B cell (primary cell): ENCODE data around the gene FAM222A. TPM values are rescaled to one million over a fixed set of nuclear protein-coding genes. Genes with fewer than 3 reads are reported as not detected.

ENCODE experiments used
- ATAC-seq: fragments of 200-7000 bp; cut with Tn5 transposase; one replicate; pipeline ENCODE4 v1.10.0; 2021; ENCODE audit warnings: low read depth, mild to moderate bottlenecking, moderate number of reproducible peaks, moderate library complexity
- CTCF ChIA-PET: fragments of 350-600 bp; sonication (Branson Sonifier 250); formaldehyde crosslinking; loops from one replicate; lab custom pipeline; 2021; ENCODE audit warnings: antibody characterized with exemption, inconsistent platforms; lab: Charles Lee
- POLR2A ChIA-PET: fragments of 350-600 bp; sonication (Branson Sonifier 250); formaldehyde crosslinking; loops from one replicate; lab custom pipeline; 2021; ENCODE audit warnings: antibody characterized with exemption; lab: Charles Lee
- DNase-seq: peaks from one replicate; pipeline ENCODE4 v3.0.0; 2013
- H2AFZ ChIP-seq: 2 replicates; pipeline ENCODE4 v1.6.1; 2012; ENCODE audit warnings: mild to moderate bottlenecking, low read depth, low read length; ENCODE audit not compliant: insufficient read depth, poor library complexity, severe bottlenecking
- H3K27ac ChIP-seq, 2 donors: 1 replicate in 1 of 2; 2 replicates in 1 of 2; pipeline ENCODE4 v1.5.1; 2012 to 2013; ENCODE audit warnings: low read length in 2 of 2, mild to moderate bottlenecking in 2 of 2, moderate library complexity in 1 of 2
- H3K27me3 ChIP-seq, 4 experiments: fragments of 200-600 bp in 1 of 4; sonication (generic) in 1 of 4; replicated peaks in 1 of 4; 1 replicate in 2 of 4; 2 replicates in 2 of 4; pipeline versions ENCODE4 v1.6.1 to v1.7.0; 2013 to 2016; ENCODE audit warnings: low read length in 3 of 4, mild to moderate bottlenecking in 2 of 4, mixed read lengths in 1 of 4, moderate library complexity in 1 of 4; ENCODE audit not compliant: insufficient read depth in 4 of 4, control insufficient read depth in 3 of 4; ENCODE audit errors: control extremely low read depth in 1 of 4
- H3K36me3 ChIP-seq, 2 experiments: replicated peaks in 1 of 2; 1 replicate in 1 of 2; 2 replicates in 1 of 2; pipeline versions ENCODE4 v1.6.1 to v1.7.1; 2013; ENCODE audit warnings: low read length in 1 of 2; ENCODE audit not compliant: insufficient read depth in 2 of 2, control insufficient read depth in 1 of 2; ENCODE audit errors: control extremely low read depth in 1 of 2, extremely low read depth in 1 of 2
- H3K4me1 ChIP-seq, 2 donors: fragments of 200-600 bp in 1 of 2; sonication (generic) in 1 of 2; 1 replicate in 1 of 2; 2 replicates in 1 of 2; pipeline versions ENCODE4 v1.5.1 to v1.6.1; 2013 to 2017; ENCODE audit warnings: low read length in 2 of 2; ENCODE audit not compliant: control insufficient read depth in 2 of 2, insufficient read depth in 2 of 2
- H3K4me2 ChIP-seq: replicated peaks from 2 replicates; pipeline ENCODE3; 2012; ENCODE audit warnings: mild to moderate bottlenecking, low read depth, low read length; ENCODE audit not compliant: poor library complexity, severe bottlenecking
- H3K4me3 ChIP-seq, 5 experiments: fragments of 200-600 bp in 1 of 5; sonication (generic) in 1 of 5; 1 replicate in 3 of 5; 2 replicates in 2 of 5; pipeline versions ENCODE4 v1.5.1 to v1.7.0; 2011 to 2016; ENCODE audit warnings: low read length in 4 of 5, mild to moderate bottlenecking in 4 of 5, low read depth in 2 of 5, control low read depth in 1 of 5, moderate library complexity in 1 of 5; ENCODE audit not compliant: insufficient read depth in 1 of 5; ENCODE audit errors: control extremely low read depth in 1 of 5, extremely low read depth in 1 of 5
- H3K79me2 ChIP-seq: fragments of 200-600 bp; sonication (generic); one replicate; pipeline ENCODE4 v1.6.0; 2016; ENCODE audit warnings: low read length; ENCODE audit not compliant: control insufficient read depth, insufficient read depth
- H3K9ac ChIP-seq: fragments of 200-600 bp; sonication (generic); 2 replicates; pipeline ENCODE4 v1.6.1; 2017; ENCODE audit warnings: mild to moderate bottlenecking, low read length, moderate library complexity
- H3K9me3 ChIP-seq, 3 donors: one replicate each; pipeline versions ENCODE4 v1.6.1 to v1.7.1; 2013; ENCODE audit warnings: low read length in 2 of 3; ENCODE audit not compliant: control insufficient read depth in 2 of 3, insufficient read depth in 1 of 3; ENCODE audit errors: control extremely low read depth in 1 of 3
- H4K20me1 ChIP-seq: 2 replicates; pipeline ENCODE4 v1.6.0; 2012; ENCODE audit warnings: mild to moderate bottlenecking, low read length; ENCODE audit not compliant: insufficient read depth, control insufficient read depth, poor library complexity, severe bottlenecking
- H3K27ac Mint-ChIP-seq: one replicate; pipeline ENCODE4 v1.8.0; 2021; ENCODE audit warnings: mixed read lengths
- H3K27me3 Mint-ChIP-seq: one replicate; pipeline ENCODE4 v1.8.0; 2021; ENCODE audit warnings: mixed read lengths
- H3K4me1 Mint-ChIP-seq: one replicate; pipeline ENCODE4 v1.8.0; 2021; ENCODE audit warnings: mixed read lengths
- H3K4me3 Mint-ChIP-seq: one replicate; pipeline ENCODE4 v1.8.0; 2021; ENCODE audit warnings: mixed read lengths
- H3K9me3 Mint-ChIP-seq: one replicate; pipeline ENCODE4 v1.8.0; 2022; ENCODE audit warnings: mixed read lengths; ENCODE audit not compliant: insufficient read depth
- CTCF ChIP-seq: fragments of 200-600 bp; IDR thresholded peaks from one replicate; pipeline ENCODE4 v1.8.0; 2022; ENCODE audit warnings: antibody characterized with exemption, mild to moderate bottlenecking
- EZH2 ChIP-seq: IDR thresholded peaks from 2 replicates; pipeline ENCODE4 v1.6.1; 2012; ENCODE audit warnings: borderline replicate concordance, low read depth, mild to moderate bottlenecking, moderate library complexity, low read length; ENCODE audit not compliant: insufficient read depth, poor library complexity, severe bottlenecking
- WGBS: methylation state at CpG from one replicate; pipeline ENCODE4 v1.1.5; 2013; ENCODE audit warnings: missing lambda C conversion rate; ENCODE audit not compliant: insufficient coverage; 5-methylcytosine and 5-hydroxymethylcytosine counted together
- intact Hi-C: fragments of 100-400 bp; cut with micrococcal nuclease; formaldehyde crosslinking; loops from one replicate; pipeline ENCODE4 v1.10.0; 2022
- polyA plus RNA-seq: library from polyadenylated mRNA; depleted of rRNA; stranded (reverse); fragments of >200 nt; gene quantifications from 2 replicates; pipeline ENCODE4 v1.2.3, GENCODE V29; 2012
- total RNA-seq, 2 donors: library from RNA; stranded (reverse); fragments of 120-200 nt in 1 of 2; gene quantifications; 1 replicate in 1 of 2; 2 replicates in 1 of 2; pipeline versions ENCODE4 v1.2.3 to v1.2.4, GENCODE V29; 2013 to 2022

The FAM222A gene
- total and polyA plus RNA-seq, 2 donors (not counting 1 experiment from before 2014, with no cell fraction given): 0.49 to 4.6 TPM

GRCh38 chr12:109771746-109772621 lies 58.4 kb downstream of the FAM222A start:
- Mint-ChIP-seq H3K4me3 (no peak overlapping the region), H3K27me3 (no peaks in the 10 kb centered on the region), H3K27ac (no peak overlapping the region), H3K4me1 (peaks cover 5% of the 10 kb centered on the region), H3K9me3 (no peaks in the 10 kb centered on the region)
- H3K27ac ChIP-seq: no peak overlapping the region
- ATAC-seq: no peak
- no peak for DNase-seq
- no peaks in the 10 kb centered on the region for H3K36me3 ChIP-seq
- no peak overlapping the region for H2AFZ ChIP-seq
- intact Hi-C loops: no loop called here
- H3K79me2 ChIP-seq: no peaks in the 10 kb centered on the region
- no peaks in the 10 kb centered on the region for H4K20me1 ChIP-seq
- no peak overlapping the region for H3K9ac ChIP-seq
- H3K9me3 ChIP-seq: no peaks in the 10 kb centered on the region
- CTCF ChIA-PET: interaction anchor here (1.3 to 6.1 kb wide), 6 partner anchors 57 to 344 kb away, joined by 3 to 66 read pairs (median 7); no protein-coding TSS in a partner anchor
- no peak overlapping the region for H3K4me3 ChIP-seq
- H3K4me1 ChIP-seq: no peaks in the 10 kb centered on the region
- no peaks in the 10 kb centered on the region for H3K27me3 ChIP-seq
- POLR2A ChIA-PET: no interaction called here
- no peak overlapping the region for H3K4me2 ChIP-seq
- WGBS: 85% methylated on average over 8 of the region's 17 CpGs
- no peak for TF ChIP-seq CTCF
- TF ChIP-seq EZH2: no peak
